Measurements from ENCODE around the gene LRRC59.
"Not testable (repeated sequence)": the region's sequence is repeated elsewhere in the genome, so short reads cannot be mapped to it uniquely, and the experiment has no call there.

Gene LRRC59

GRCh38 chr17:50397111-50397918 is at the start of gene LRRC59:
Gene LRRC59 (minus strand): TSS chr17:50397523. CDS start chr17:50397317, 206 bp downstream.
- peak; percentile 94 for DNase-seq (ENCODE audit: low read depth)

- no peak for DNase-seq (ENCODE audit: low read depth)
Measured at GRCh38 chr17:50445730-50446325, 48.5 kb upstream of the LRRC59 start.

- no peak for DNase-seq (ENCODE audit: low read depth)
Measured at GRCh38 chr17:50444841-50445715, 47.8 kb upstream of the LRRC59 start.

- no peak for DNase-seq (ENCODE audit: low read depth)
Measured at GRCh38 chr17:50443505-50443974, 46.2 kb upstream of the LRRC59 start.

- no peak for DNase-seq (ENCODE audit: low read depth)
Measured at GRCh38 chr17:50440838-50441829, 43.8 kb upstream of the LRRC59 start.

- no peak for DNase-seq (ENCODE audit: low read depth)
Measured at GRCh38 chr17:50440172-50440837, 43.0 kb upstream of the LRRC59 start.

- no peak for DNase-seq (ENCODE audit: low read depth)
Measured at GRCh38 chr17:50439008-50439407, 41.7 kb upstream of the LRRC59 start.

GRCh38 chr17:50437409-50437808 is 40.1 kb upstream of the LRRC59 start:
- DNase-seq (ENCODE audit: low read depth), result no peak

- DNase-seq (ENCODE audit: low read depth), result no peak
Measured at GRCh38 chr17:50432125-50432762, 34.9 kb upstream of the LRRC59 start.

GRCh38 chr17:50430821-50431618 is 33.7 kb upstream of the LRRC59 start:
- no peak for DNase-seq (ENCODE audit: low read depth)

GRCh38 chr17:50429793-50430192 is 32.5 kb upstream of the LRRC59 start:
- no peak for DNase-seq (ENCODE audit: low read depth)

- DNase-seq (ENCODE audit: low read depth), result no peak
Measured at GRCh38 chr17:50428831-50429424, 31.6 kb upstream of the LRRC59 start.

GRCh38 chr17:50428126-50428525 is 30.8 kb upstream of the LRRC59 start:
- DNase-seq (ENCODE audit: low read depth), result not testable (repeated sequence)

- DNase-seq (ENCODE audit: low read depth), result no peak
Measured at GRCh38 chr17:50426814-50427787, 29.8 kb upstream of the LRRC59 start.

GRCh38 chr17:50426472-50426782 is 29.1 kb upstream of the LRRC59 start:
- DNase-seq (ENCODE audit: low read depth), result no peak

- peak; percentile 72 for DNase-seq (ENCODE audit: low read depth)
Measured at GRCh38 chr17:50425682-50426471, 28.6 kb upstream of the LRRC59 start, which contains the start of gene ACSF2. Gene ACSF2 (plus strand): TSS chr17:50426218. CDS start chr17:50426262, 44 bp downstream.

All from activated T-cell treated with anti-CD3 and anti-CD28 coated beads for 48 hours (primary cell).